ENCODE data around the gene TMEM132D.

GRCh38 chr12:129762436-129762835, 141.4 kb downstream of the TMEM132D start:
- no peak for TF ChIP-seq CTCF (conservative IDR thresholded peaks at IDR 0.05; ENCODE audit: low read length)
- TF ChIP-seq EZH2phosphoT487 (IDR thresholded peaks at IDR 0.05; ENCODE audit: borderline replicate concordance, low read depth, low read length), result no peak

Measured in OCI-LY7 (cell line).